SH-SY5Y (cell line): ENCODE data around the gene PLIN3.

ENCODE experiments used
- GATA2 ChIP-seq: IDR thresholded peaks from 2 replicates; pipeline ENCODE4 v1.6.1; 2011; ENCODE audit warnings: mild to moderate bottlenecking, low read depth, low read length
- GATA3 ChIP-seq: IDR thresholded peaks from 2 replicates; pipeline ENCODE4 v1.6.1; 2011; ENCODE audit warnings: low read depth, mild to moderate bottlenecking, low read length, moderate library complexity

- TF ChIP-seq GATA2 (no peak), GATA3 (no peak)
Measured at GRCh38 chr19:4849019-4849418, 18.4 kb downstream of the PLIN3 start.
